Endodermal cell (in vitro differentiated cells): ENCODE measurements around the gene COL4A6. TPM values are rescaled to one million over a fixed set of nuclear protein-coding genes. Genes with fewer than 3 reads are reported as not detected.
"Not testable (repeated sequence)": the region's sequence is repeated elsewhere in the genome, so short reads cannot be mapped to it uniquely, and the experiment has no call there.

Source experiments
- DNase-seq: peaks from one replicate; pipeline ENCODE4 v3.0.0-alpha.2; 2017
- H3K27ac ChIP-seq: 2 replicates; pipeline ENCODE4 v1.5.1; 2013; ENCODE audit warnings: mild to moderate bottlenecking, low read depth, low read length, moderate library complexity
- H3K27me3 ChIP-seq: 2 replicates; pipeline ENCODE4 v1.6.1; 2013; ENCODE audit warnings: mild to moderate bottlenecking, low read length, moderate library complexity; ENCODE audit not compliant: insufficient read depth, control insufficient read depth, poor library complexity, severe bottlenecking
- H3K36me3 ChIP-seq: 2 replicates; pipeline ENCODE4 v1.7.0; 2013; ENCODE audit warnings: mild to moderate bottlenecking, low read length, moderate library complexity; ENCODE audit not compliant: control insufficient read depth, insufficient read depth
- H3K4me1 ChIP-seq: one replicate; pipeline ENCODE4 v1.7.0; 2013; ENCODE audit warnings: low read length; ENCODE audit not compliant: control insufficient read depth, insufficient read depth
- H3K4me3 ChIP-seq: 2 replicates; pipeline ENCODE4 v1.5.1; 2013; ENCODE audit warnings: mild to moderate bottlenecking, low read length, moderate library complexity
- H3K9ac ChIP-seq: 2 replicates; pipeline ENCODE4 v1.6.1; 2013; ENCODE audit warnings: mild to moderate bottlenecking, low read length, moderate library complexity; ENCODE audit not compliant: poor library complexity, severe bottlenecking; ENCODE audit errors: extremely low read depth
- H3K9me3 ChIP-seq: 2 replicates; pipeline ENCODE4 v1.6.1; 2013; ENCODE audit warnings: mild to moderate bottlenecking, low read length, moderate library complexity; ENCODE audit not compliant: control insufficient read depth
- H3K27ac Mint-ChIP-seq: 2 replicates; pipeline ENCODE4 v1.8.0; 2020; ENCODE audit warnings: mixed read lengths
- H3K27me3 Mint-ChIP-seq: 2 replicates; pipeline ENCODE4 v1.8.0; 2021; ENCODE audit warnings: mild to moderate bottlenecking, mixed read lengths; ENCODE audit not compliant: insufficient read depth
- H3K36me3 Mint-ChIP-seq: 2 replicates; pipeline ENCODE4 v1.8.0; 2020; ENCODE audit warnings: low read depth, mixed read lengths
- H3K4me1 Mint-ChIP-seq: 2 replicates; pipeline ENCODE4 v1.8.0; 2020; ENCODE audit warnings: mixed read lengths
- H3K4me3 Mint-ChIP-seq: 2 replicates; pipeline ENCODE4 v1.8.0; 2020; ENCODE audit warnings: mild to moderate bottlenecking, moderate library complexity, mixed read lengths
- H3K9me3 Mint-ChIP-seq: 2 replicates; pipeline ENCODE4 v1.8.0; 2020; ENCODE audit warnings: mild to moderate bottlenecking, mixed read lengths
- WGBS, 2 experiments: methylation state at CpG; one replicate each; pipeline versions ENCODE4 v1.1.5 to v1.1.7; 2013; ENCODE audit warnings: missing lambda C conversion rate in 2 of 2, mixed read lengths in 1 of 2; ENCODE audit not compliant: insufficient coverage in 1 of 2, insufficient read length in 1 of 2; 5-methylcytosine and 5-hydroxymethylcytosine counted together
- total RNA-seq, 2 donors: library from RNA; stranded (reverse); fragmentation: NEBNext Ultra II Directional in 1 of 2; extraction: Animal tissue kit (Norgen Biotek cat#: 25700) in 1 of 2; gene quantifications; 2 replicates in 1 of 2; 3 replicates in 1 of 2; pipeline ENCODE4 v1.2.1, GENCODE V29; 2021
- TF ChIP-seq, protein P1 (sequence below): fragments of 200-600 bp; sonication (generic); conservative IDR thresholded peaks from 2 replicates; pipeline ENCODE4 v1.5.0; 2021; ENCODE audit warnings: antibody characterized with exemption, mild to moderate bottlenecking

COL4A6 gene
- total RNA-seq, 2 donors from 2014 or later, result 205 to 338 TPM

DNA sequence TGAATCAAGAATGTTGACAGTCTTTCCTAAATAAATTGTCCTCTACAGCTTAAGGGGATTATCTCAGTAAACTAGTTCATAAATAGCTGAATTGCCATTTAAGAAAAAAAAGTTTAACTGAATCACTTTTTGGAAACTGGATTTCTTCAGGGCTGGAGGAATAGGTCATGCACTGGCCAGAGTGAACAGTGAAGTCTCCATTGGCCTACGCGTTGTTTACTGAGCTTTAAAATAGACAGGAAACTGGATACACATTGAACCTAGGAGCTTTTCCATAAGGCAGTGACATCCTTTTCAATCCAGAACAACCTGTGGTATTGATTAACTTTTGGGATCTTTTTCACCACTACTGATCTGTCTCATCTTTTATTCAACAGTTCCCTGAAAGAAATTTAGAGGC lies 58.0 kb downstream of the COL4A6 start:
- Histone ChIP-seq H3K9ac (no peak overlapping the region), H3K9me3 (no peaks in the 10 kb centered on the region), H3K4me3 (no peak overlapping the region), H3K4me1 (no peaks in the 10 kb centered on the region), H3K27ac (no peak overlapping the region), H3K27me3 (no peaks in the 10 kb centered on the region), H3K36me3 (no peaks in the 10 kb centered on the region)
- H3K4me1 Mint-ChIP-seq, result peaks cover 36% of the 10 kb centered on the region
- DNase-seq, result no peak
- H3K9me3 Mint-ChIP-seq, result peaks cover 2% of the 10 kb centered on the region
- WGBS, 2 experiments, result 95 to 100% methylated on average over 2 of the region's 2 CpGs
- H3K4me3 Mint-ChIP-seq, result no peak overlapping the region
- H3K36me3 Mint-ChIP-seq, result peaks cover 25% of the 10 kb centered on the region
- TF ChIP-seq, protein P1, sequence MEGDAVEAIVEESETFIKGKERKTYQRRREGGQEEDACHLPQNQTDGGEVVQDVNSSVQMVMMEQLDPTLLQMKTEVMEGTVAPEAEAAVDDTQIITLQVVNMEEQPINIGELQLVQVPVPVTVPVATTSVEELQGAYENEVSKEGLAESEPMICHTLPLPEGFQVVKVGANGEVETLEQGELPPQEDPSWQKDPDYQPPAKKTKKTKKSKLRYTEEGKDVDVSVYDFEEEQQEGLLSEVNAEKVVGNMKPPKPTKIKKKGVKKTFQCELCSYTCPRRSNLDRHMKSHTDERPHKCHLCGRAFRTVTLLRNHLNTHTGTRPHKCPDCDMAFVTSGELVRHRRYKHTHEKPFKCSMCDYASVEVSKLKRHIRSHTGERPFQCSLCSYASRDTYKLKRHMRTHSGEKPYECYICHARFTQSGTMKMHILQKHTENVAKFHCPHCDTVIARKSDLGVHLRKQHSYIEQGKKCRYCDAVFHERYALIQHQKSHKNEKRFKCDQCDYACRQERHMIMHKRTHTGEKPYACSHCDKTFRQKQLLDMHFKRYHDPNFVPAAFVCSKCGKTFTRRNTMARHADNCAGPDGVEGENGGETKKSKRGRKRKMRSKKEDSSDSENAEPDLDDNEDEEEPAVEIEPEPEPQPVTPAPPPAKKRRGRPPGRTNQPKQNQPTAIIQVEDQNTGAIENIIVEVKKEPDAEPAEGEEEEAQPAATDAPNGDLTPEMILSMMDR, result no peak
- no peaks in the 10 kb centered on the region for H3K27me3 Mint-ChIP-seq
- no peak overlapping the region for H3K27ac Mint-ChIP-seq

DNA sequence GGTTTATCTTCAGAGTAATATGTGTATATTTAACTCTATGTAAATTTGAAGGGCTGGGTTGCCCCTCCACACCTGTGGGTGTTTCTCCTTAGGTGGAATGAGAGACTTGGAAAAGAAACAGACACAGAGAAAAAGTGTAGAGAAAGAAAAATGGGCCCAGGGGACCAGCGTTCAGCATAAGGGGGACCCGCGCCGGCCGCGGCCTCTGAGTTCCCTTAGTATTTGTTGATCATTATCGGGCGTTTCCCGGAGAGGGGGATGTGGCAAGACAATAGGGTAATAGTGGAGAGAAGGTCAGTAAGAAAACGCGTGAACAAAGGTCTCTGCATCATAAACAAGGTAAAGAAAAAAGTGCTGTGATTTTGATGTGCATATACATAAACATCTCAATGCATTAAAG lies 61.4 kb downstream of the COL4A6 start:
- not testable (repeated sequence) for H3K36me3 Mint-ChIP-seq, H3K27me3 ChIP-seq, DNase-seq, H3K4me3 Mint-ChIP-seq, H3K27ac ChIP-seq, H3K9ac ChIP-seq, H3K9me3 ChIP-seq, H3K4me3 ChIP-seq, H3K4me1 ChIP-seq, H3K9me3 Mint-ChIP-seq, H3K36me3 ChIP-seq, H3K27me3 Mint-ChIP-seq
- peak overlapping the region; percentile 76 for H3K27ac Mint-ChIP-seq
- peaks cover 57% of the 10 kb centered on the region for H3K4me1 Mint-ChIP-seq
- 22% methylated on average over 9 of the region's 11 CpGs; no CpG with 5 or more reads in 1 of the 2 experiments for WGBS, 2 experiments

DNA sequence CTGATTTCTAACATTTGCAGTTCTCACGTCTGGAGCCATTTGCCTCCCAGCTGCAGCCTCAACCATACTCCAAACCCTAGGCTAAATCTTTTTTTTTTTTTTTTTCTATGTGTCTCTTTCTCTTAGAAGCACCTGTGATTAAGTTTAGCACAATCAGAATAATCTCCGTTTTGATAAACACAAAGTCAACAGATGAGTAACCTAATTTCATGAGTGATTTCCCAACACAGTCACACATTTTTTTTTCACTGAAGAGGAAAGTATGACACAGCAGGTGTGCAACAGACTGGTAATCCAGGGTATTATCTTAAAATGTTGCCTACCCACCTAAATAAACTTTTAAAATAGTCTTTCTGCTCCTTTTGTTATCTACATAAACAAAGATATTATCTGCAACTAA lies 62.6 kb downstream of the COL4A6 start:
- not testable (repeated sequence) for H3K36me3 ChIP-seq, H3K4me1 ChIP-seq, H3K36me3 Mint-ChIP-seq, H3K9me3 ChIP-seq, H3K27me3 Mint-ChIP-seq, H3K9ac ChIP-seq, H3K4me3 ChIP-seq, H3K9me3 Mint-ChIP-seq, H3K27me3 ChIP-seq, DNase-seq, H3K27ac ChIP-seq
- H3K4me3 Mint-ChIP-seq, result peak overlapping the region; percentile 3
- WGBS, 2 experiments, result 35% methylated on average over 2 of the region's 2 CpGs; no CpG with 5 or more reads in 1 of the 2 experiments
- H3K4me1 Mint-ChIP-seq, result peaks cover 63% of the 10 kb centered on the region
- H3K27ac Mint-ChIP-seq, result peak overlapping the region; percentile 45

DNA sequence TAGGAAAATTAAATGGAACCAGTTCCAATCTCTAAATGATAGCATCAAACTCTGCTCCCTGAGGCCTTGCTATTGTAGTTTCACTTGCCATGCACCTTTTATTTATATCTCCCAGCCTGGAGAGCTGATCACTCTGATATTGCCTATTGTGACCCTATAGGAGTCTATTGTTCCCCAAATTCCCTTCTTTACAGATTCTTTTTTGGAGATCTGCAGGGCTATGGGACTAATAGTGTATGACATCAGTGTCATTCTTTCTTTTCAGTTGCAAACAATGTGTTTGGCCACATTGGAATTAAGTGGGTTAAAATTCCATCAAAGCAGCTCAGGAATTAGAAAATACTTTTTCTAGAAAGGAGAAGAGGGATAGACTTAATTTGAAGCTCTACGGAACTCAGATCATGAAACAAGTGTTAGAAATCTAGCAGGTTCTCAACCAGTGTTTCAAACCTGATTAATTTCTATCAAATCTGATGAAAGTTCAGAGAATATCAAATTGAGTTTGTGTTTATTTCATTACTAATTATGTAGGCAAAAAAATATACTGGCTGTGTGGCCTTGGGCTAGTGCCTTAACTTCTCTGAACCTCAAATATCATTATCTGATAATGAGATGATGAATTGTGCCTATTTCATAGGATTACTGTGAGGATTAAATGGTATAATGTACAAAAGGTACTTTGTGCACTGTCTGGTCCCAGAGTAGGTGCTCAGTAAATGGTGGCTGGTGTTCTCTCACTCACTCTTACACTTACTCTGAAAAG lies 71.4 kb downstream of the COL4A6 start:
- no peak for DNase-seq
- Mint-ChIP-seq H3K9me3 (no peaks in the 10 kb centered on the region), H3K4me1 (peaks cover 37% of the 10 kb centered on the region), H3K4me3 (no peak overlapping the region), H3K27me3 (no peaks in the 10 kb centered on the region), H3K36me3 (peaks cover 26% of the 10 kb centered on the region), H3K27ac (peak overlapping the region; percentile 77)
- H3K4me1 ChIP-seq, result no peaks in the 10 kb centered on the region
- H3K9ac ChIP-seq, result no peak overlapping the region
- no peaks in the 10 kb centered on the region for H3K27me3 ChIP-seq
- no peaks in the 10 kb centered on the region for H3K9me3 ChIP-seq
- no peak overlapping the region for H3K27ac ChIP-seq
- peaks cover 5% of the 10 kb centered on the region for H3K36me3 ChIP-seq
- WGBS, 2 experiments, result 78% methylated on average over 1 of the region's 1 CpG; no CpG with 5 or more reads in 1 of the 2 experiments
- H3K4me3 ChIP-seq, result no peak overlapping the region
- TF ChIP-seq, protein P1, result no peak
